Stomach (tissue), 4 donors: Measurements from ENCODE around the gene PPM1E.

Experiments used
- CTCF ChIP-seq, 7 experiments: fragments of 450-650 bp in 4 of 7; fragments of 200-600 bp in 3 of 7; sonication (generic) in 3 of 7; IDR thresholded peaks; one replicate each; pipeline ENCODE4 v1.5.1; 2016 to 2019; ENCODE audit warnings: antibody characterized with exemption in 7 of 7, control low read depth in 2 of 7, mild to moderate bottlenecking in 1 of 7
- EP300 ChIP-seq: sonication (generic); formaldehyde crosslinking; IDR thresholded peaks from one replicate; pipeline ENCODE4 v1.6.1; 2017; ENCODE audit warnings: antibody characterized with exemption
- POLR2A ChIP-seq, 4 donors: fragments of 450-650 bp; IDR thresholded peaks; one replicate each; pipeline ENCODE4 v1.6.1; 2016; ENCODE audit warnings: antibody characterized with exemption in 4 of 4, control low read depth in 2 of 4, mild to moderate bottlenecking in 1 of 4, moderate library complexity in 1 of 4
- POLR2AphosphoS5 ChIP-seq, 3 donors: sonication (generic); formaldehyde crosslinking; IDR thresholded peaks; one replicate each; pipeline ENCODE4 v1.6.1; 2016; ENCODE audit warnings: antibody characterized with exemption in 3 of 3

GRCh38 chr17:58968426-58969061, 212.9 kb downstream of the PPM1E start:
- no peak for TF ChIP-seq POLR2A (IDR thresholded peaks at IDR 0.05)
- TF ChIP-seq CTCF (IDR thresholded peaks at IDR 0.05) = no peak
- no peak for TF ChIP-seq EP300
- TF ChIP-seq POLR2AphosphoS5 (IDR thresholded peaks at IDR 0.05) = no peak
